ENCODE measurements around the gene BCL2L14.

GRCh38 chr12:12138203-12139154, 67.7 kb downstream of the BCL2L14 start:
- TF ChIP-seq CTCF (IDR thresholded peaks at IDR 0.05): no peak
- TF ChIP-seq POLR2A (IDR thresholded peaks at IDR 0.05): no peak
- TF ChIP-seq EP300 (IDR thresholded peaks at IDR 0.05): no peak

All from suprapubic skin (tissue), 3 donors.